MM.1S (cell line): Measurements from ENCODE around the gene GSG1L.

Experiments used
- DNase-seq: peaks from one replicate; pipeline ENCODE4 v3.0.0-alpha.2; 2015
- H2AFZ ChIP-seq: fragments of 300-600 bp; sonication (generic); 2 replicates; pipeline ENCODE4 v1.6.0; 2016; ENCODE audit warnings: antibody characterized with exemption, low read length
- H3F3A ChIP-seq: fragments of 300-600 bp; sonication (generic); 2 replicates; pipeline ENCODE4 v1.6.1; 2016; ENCODE audit warnings: mild to moderate bottlenecking, antibody characterized with exemption, low read length, moderate library complexity, mixed read lengths; ENCODE audit not compliant: insufficient read depth
- H3K27ac ChIP-seq: fragments of 300-600 bp; sonication (generic); 2 replicates; pipeline ENCODE4 v1.5.1; 2016; ENCODE audit warnings: mild to moderate bottlenecking, low read length
- H3K27me3 ChIP-seq: fragments of 300-600 bp; sonication (generic); replicated peaks from 2 replicates; pipeline ENCODE4 v1.6.0; 2016; ENCODE audit warnings: low read length; ENCODE audit not compliant: insufficient read depth
- H3K36me3 ChIP-seq: fragments of 300-600 bp; sonication (generic); replicated peaks from 2 replicates; pipeline ENCODE4 v1.6.1; 2016; ENCODE audit warnings: mild to moderate bottlenecking, low read length, mixed read lengths; ENCODE audit not compliant: insufficient read depth
- H3K4me1 ChIP-seq: fragments of 300-600 bp; sonication (generic); 2 replicates; pipeline ENCODE4 v1.6.1; 2016; ENCODE audit warnings: low read length, mixed read lengths
- H3K4me2 ChIP-seq: fragments of 300-600 bp; sonication (generic); 2 replicates; pipeline ENCODE4 v1.6.0; 2016; ENCODE audit warnings: low read depth, low read length
- H3K4me3 ChIP-seq: fragments of 300-600 bp; sonication (generic); 2 replicates; pipeline ENCODE4 v1.5.1; 2016; ENCODE audit warnings: low read length, mixed read lengths
- H3K79me2 ChIP-seq: fragments of 300-600 bp; sonication (generic); 2 replicates; pipeline ENCODE4 v1.6.1; 2016; ENCODE audit warnings: mixed run types, low read length, mixed read lengths
- H3K9ac ChIP-seq: fragments of 300-600 bp; sonication (generic); 2 replicates; pipeline ENCODE4 v1.6.1; 2016; ENCODE audit warnings: low read length, mixed read lengths
- H3K9me2 ChIP-seq: fragments of 300-600 bp; sonication (generic); replicated peaks from 2 replicates; pipeline ENCODE4 v1.6.1; 2016; ENCODE audit warnings: mild to moderate bottlenecking, low read length, mixed read lengths; ENCODE audit not compliant: insufficient read depth
- H3K9me3 ChIP-seq: fragments of 300-600 bp; sonication (generic); replicated peaks from 2 replicates; pipeline ENCODE4 v1.6.1; 2016; ENCODE audit warnings: mild to moderate bottlenecking, low read length, mixed read lengths; ENCODE audit not compliant: insufficient read depth
- H4K20me1 ChIP-seq: fragments of 300-600 bp; sonication (generic); 2 replicates; pipeline ENCODE4 v1.6.1; 2016; ENCODE audit warnings: mild to moderate bottlenecking, low read length, moderate library complexity, mixed read lengths; ENCODE audit not compliant: insufficient read depth
- CTCF ChIP-seq: fragments of 300-600 bp; sonication (generic); IDR thresholded peaks from 2 replicates; pipeline ENCODE4 v1.5.1; 2016; ENCODE audit warnings: antibody characterized with exemption, low read length, mixed read lengths
- EZH2 ChIP-seq: fragments of 300-600 bp; sonication (generic); optimal IDR thresholded peaks from 2 replicates; pipeline ENCODE3; 2017; ENCODE audit warnings: low read depth, mild to moderate bottlenecking, antibody characterized with exemption, low read length, mixed read lengths
- EZH2phosphoT487 ChIP-seq: fragments of 300-600 bp; sonication (generic); IDR thresholded peaks from 2 replicates; pipeline ENCODE4 v1.6.1; 2018; ENCODE audit warnings: antibody characterized with exemption, low read length

Gene GSG1L

DNA sequence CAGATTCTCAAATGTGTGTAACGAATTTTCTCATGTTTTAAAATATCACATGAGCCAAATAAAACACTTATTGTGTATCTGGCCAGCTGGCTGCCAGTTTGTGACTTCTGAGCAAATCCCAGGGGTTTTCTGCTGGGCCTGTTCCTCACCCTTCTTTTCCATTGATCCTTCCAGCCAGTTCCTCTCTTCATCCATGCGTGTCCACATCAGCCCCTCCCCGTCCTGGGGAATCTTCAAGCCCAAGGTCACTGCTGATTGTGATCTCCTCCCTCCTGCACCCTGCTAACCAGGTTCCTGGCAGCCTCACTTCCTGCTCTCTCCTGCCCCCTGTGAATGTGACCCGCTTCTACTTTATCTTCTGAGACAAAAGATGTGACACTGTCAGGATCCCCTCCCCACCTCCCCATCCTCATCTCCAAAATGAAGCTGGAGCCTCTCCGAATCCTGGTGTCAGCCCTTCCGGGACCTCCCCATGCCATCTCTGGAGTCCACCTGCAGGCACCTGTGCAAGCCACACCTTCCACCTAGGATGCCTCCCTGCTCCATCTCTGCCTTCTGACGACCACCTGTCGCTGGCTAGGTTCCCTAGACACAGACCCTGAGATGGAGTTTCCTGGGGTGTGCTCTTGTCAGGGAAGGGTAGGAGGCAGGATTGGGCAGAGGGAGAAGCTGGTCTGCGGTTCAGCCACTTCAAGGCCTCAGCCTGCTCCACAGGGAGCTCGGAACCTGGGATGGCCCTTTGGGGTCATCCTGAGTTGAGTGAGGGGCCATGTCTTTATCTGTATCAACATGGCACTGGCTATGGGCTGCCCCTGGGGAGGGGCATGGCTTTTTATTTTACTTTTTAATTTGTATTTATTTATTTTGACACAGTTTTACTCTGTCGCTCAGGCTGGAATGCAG is 308.5 kb downstream of the GSG1L start:
- H3F3A ChIP-seq, result no peaks in the 10 kb centered on the region
- no peak overlapping the region for H3K27ac ChIP-seq
- H3K9me3 ChIP-seq, result no peaks in the 10 kb centered on the region
- no peaks in the 10 kb centered on the region for H3K9me2 ChIP-seq
- H3K27me3 ChIP-seq, result no peaks in the 10 kb centered on the region
- no peak overlapping the region for H2AFZ ChIP-seq
- DNase-seq, result no peak
- H3K36me3 ChIP-seq, result no peaks in the 10 kb centered on the region
- H3K4me2 ChIP-seq, result no peak overlapping the region
- TF ChIP-seq EZH2phosphoT487 (no peak), CTCF (no peak)
- H3K4me3 ChIP-seq, result no peak overlapping the region
- H3K4me1 ChIP-seq, result no peaks in the 10 kb centered on the region
- no peaks in the 10 kb centered on the region for H4K20me1 ChIP-seq
- H3K79me2 ChIP-seq, result no peaks in the 10 kb centered on the region
- H3K9ac ChIP-seq, result no peak overlapping the region

DNA sequence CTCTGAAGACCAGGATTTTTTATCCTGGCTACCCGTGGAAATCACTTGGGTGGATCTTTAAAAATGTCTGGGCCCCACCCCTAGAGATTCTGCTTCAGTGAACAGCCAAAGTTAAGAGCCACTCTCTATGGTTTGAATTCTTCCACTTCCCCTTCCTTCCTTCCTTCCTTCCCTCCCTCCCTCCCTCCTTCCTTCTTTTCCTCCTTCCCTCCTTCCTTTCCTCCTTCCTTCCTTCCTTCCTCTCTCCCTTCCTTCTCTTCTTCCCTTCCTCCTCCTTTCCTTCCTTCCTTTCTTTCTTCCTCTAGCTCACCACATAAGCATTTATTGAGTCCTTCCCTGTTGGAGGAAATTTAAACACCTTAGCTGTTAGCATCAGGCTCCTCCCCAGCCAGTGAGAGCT is 310.0 kb downstream of the GSG1L start:
- TF ChIP-seq EZH2, result no peak
- TF ChIP-seq EZH2phosphoT487, result no peak
- no peak for TF ChIP-seq CTCF
- Histone ChIP-seq H4K20me1 (no peaks in the 10 kb centered on the region), H3K9me2 (no peaks in the 10 kb centered on the region), H3K27ac (no peak overlapping the region), H3K4me2 (no peak overlapping the region), H3K27me3 (no peaks in the 10 kb centered on the region), H3K36me3 (no peaks in the 10 kb centered on the region), H2AFZ (no peak overlapping the region), H3K9ac (no peak overlapping the region), H3K9me3 (no peaks in the 10 kb centered on the region), H3K79me2 (no peaks in the 10 kb centered on the region), H3K4me3 (no peak overlapping the region), H3K4me1 (no peaks in the 10 kb centered on the region), H3F3A (no peaks in the 10 kb centered on the region)
- DNase-seq, result no peak

GRCh38 chr16:27752241-27752640 is 311.3 kb downstream of the GSG1L start:
- TF ChIP-seq CTCF, result no peak
- no peak for TF ChIP-seq EZH2
- no peak for TF ChIP-seq EZH2phosphoT487
- H3F3A ChIP-seq, result no peaks in the 10 kb centered on the region
- no peak for DNase-seq

More at GRCh38 chr16:27752241-27752640, 311.3 kb downstream of the GSG1L start:
- H3K27ac ChIP-seq, result no peak overlapping the region
- H3K4me3 ChIP-seq, result no peak overlapping the region
- H3K27me3 ChIP-seq, result no peaks in the 10 kb centered on the region
- H3K36me3 ChIP-seq, result no peaks in the 10 kb centered on the region
- no peaks in the 10 kb centered on the region for H3K9me3 ChIP-seq
- no peaks in the 10 kb centered on the region for H3K4me1 ChIP-seq
- no peaks in the 10 kb centered on the region for H4K20me1 ChIP-seq
- H2AFZ ChIP-seq, result no peak overlapping the region
- H3K4me2 ChIP-seq, result no peak overlapping the region
- no peaks in the 10 kb centered on the region for H3K9me2 ChIP-seq
- no peak overlapping the region for H3K9ac ChIP-seq
- no peaks in the 10 kb centered on the region for H3K79me2 ChIP-seq
